PC-3 (cell line): ENCODE data around the gene IFNL4. TPM values are rescaled to one million over a fixed set of nuclear protein-coding genes. Genes with fewer than 3 reads are reported as not detected.

Experiments used
- ATAC-seq: fragments of 200-7000 bp; cut with Tn5 transposase; 2 replicates; pipeline ENCODE4 v1.9.1; 2020; ENCODE audit warnings: mild to moderate bottlenecking, moderate library complexity
- BruUV-seq: library from RNA; stranded (reverse); fragments of 400-500 nt; replicated peaks from 2 replicates; lab custom pipeline; 2021; lab: Mats Ljungman, UMichigan
- CTCF ChIA-PET: fragments of 300-600 bp; sonication (Branson Sonifier 250); formaldehyde crosslinking; loops from one replicate; lab custom pipeline; 2022; ENCODE audit warnings: antibody characterized with exemption; lab: Charles Lee
- POLR2A ChIA-PET: fragments of 300-600 bp; sonication (Branson Sonifier 250); formaldehyde crosslinking; loops from one replicate; lab custom pipeline; 2022; ENCODE audit warnings: antibody characterized with exemption; ENCODE audit not compliant: unreplicated experiment; lab: Charles Lee
- DNase-seq: peaks from one replicate; pipeline ENCODE4 v3.0.0-alpha.2; 2015
- H2AFZ ChIP-seq: fragments of 300-600 bp; sonication (generic); 2 replicates; pipeline ENCODE4 v1.6.0; 2016; ENCODE audit warnings: antibody characterized with exemption, low read length
- H3F3A ChIP-seq: fragments of 300-600 bp; sonication (generic); one replicate; pipeline ENCODE4 v1.6.0; 2017; ENCODE audit warnings: antibody characterized with exemption, low read length, control low read depth, mild to moderate bottlenecking; ENCODE audit not compliant: unreplicated experiment
- H3K27ac ChIP-seq: fragments of 300-600 bp; sonication (generic); 2 replicates; pipeline ENCODE4 v1.5.1; 2016; ENCODE audit warnings: mild to moderate bottlenecking, low read length
- H3K27me3 ChIP-seq: fragments of 300-600 bp; sonication (generic); 2 replicates; pipeline ENCODE4 v1.6.1; 2016; ENCODE audit warnings: low read length, mixed read lengths
- H3K36me3 ChIP-seq: fragments of 300-600 bp; sonication (generic); 2 replicates; pipeline ENCODE4 v1.6.1; 2016; ENCODE audit warnings: low read depth, mixed run types, low read length, mixed read lengths
- H3K4me1 ChIP-seq: fragments of 300-600 bp; sonication (generic); 2 replicates; pipeline ENCODE4 v1.5.1; 2016; ENCODE audit warnings: low read length; ENCODE audit not compliant: insufficient read depth
- H3K4me2 ChIP-seq: fragments of 300-600 bp; sonication (generic); 2 replicates; pipeline ENCODE4 v1.6.0; 2016; ENCODE audit warnings: low read length
- H3K4me3 ChIP-seq: fragments of 300-600 bp; sonication (generic); 2 replicates; pipeline ENCODE4 v1.5.1; 2016; ENCODE audit warnings: mild to moderate bottlenecking, low read length, mixed read lengths
- H3K79me2 ChIP-seq: fragments of 300-600 bp; sonication (generic); 2 replicates; pipeline ENCODE4 v1.6.1; 2017; ENCODE audit warnings: low read length, mixed read lengths
- H3K9ac ChIP-seq: fragments of 300-600 bp; sonication (generic); 2 replicates; pipeline ENCODE4 v1.6.0; 2016; ENCODE audit warnings: mild to moderate bottlenecking, low read length
- H3K9me2 ChIP-seq: fragments of 300-600 bp; sonication (generic); replicated peaks from 2 replicates; pipeline ENCODE4 v1.6.1; 2016; ENCODE audit warnings: mixed run types, low read length, mixed read lengths
- H3K9me3 ChIP-seq: fragments of 300-600 bp; sonication (generic); 2 replicates; pipeline ENCODE4 v1.6.1; 2016; ENCODE audit warnings: low read length, mixed read lengths
- H4K20me1 ChIP-seq: fragments of 300-600 bp; sonication (generic); 2 replicates; pipeline ENCODE4 v1.6.1; 2016; ENCODE audit warnings: low read length, mixed read lengths
- CTCF ChIP-seq: fragments of 300-600 bp; sonication (generic); conservative IDR thresholded peaks from 2 replicates; pipeline ENCODE4 v1.5.1; 2017; ENCODE audit warnings: antibody characterized with exemption, low read depth, mild to moderate bottlenecking, low read length
- EZH2 ChIP-seq: fragments of 300-600 bp; sonication (generic); IDR thresholded peaks from one replicate; pipeline ENCODE4 v1.6.1; 2017; ENCODE audit warnings: antibody characterized with exemption, mild to moderate bottlenecking, low read length; ENCODE audit not compliant: unreplicated experiment
- EZH2phosphoT487 ChIP-seq: fragments of 300-600 bp; sonication (generic); IDR thresholded peaks from 2 replicates; pipeline ENCODE4 v1.6.1; 2018; ENCODE audit warnings: mild to moderate bottlenecking, antibody characterized with exemption, low read length, borderline replicate concordance
- intact Hi-C: fragments of 100-400 bp; cut with micrococcal nuclease; formaldehyde crosslinking; loops from 2 replicates; pipeline ENCODE4 v1.9.0; 2023
- total RNA-seq: library from RNA; depleted of rRNA; stranded (reverse); fragments of >200 nt; gene quantifications from 2 replicates; pipeline ENCODE4 v1.2.3, GENCODE V29; 2014

The IFNL4 gene
- total RNA-seq, 1 experiment from 2014 or later = not detected

GRCh38 chr19:39240421-39240820 is 8.2 kb downstream of the IFNL4 start:
- no peak for ATAC-seq
- BruUV-seq = no TSS peak
- intact Hi-C loops = no loop called here

GRCh38 chr19:39238944-39239343 is 9.7 kb downstream of the IFNL4 start:
- no peaks in the 10 kb centered on the region for H3K9me2 ChIP-seq
- H3F3A ChIP-seq = no peaks in the 10 kb centered on the region
- ATAC-seq (no peak), DNase-seq (no peak)
- BruUV-seq = no TSS peak
- H3K36me3 ChIP-seq = no peaks in the 10 kb centered on the region
- H2AFZ ChIP-seq = no peak overlapping the region
- H4K20me1 ChIP-seq = no peaks in the 10 kb centered on the region
- no peak overlapping the region for H3K4me2 ChIP-seq
- ChIA-PET POLR2A (no interaction called here), CTCF (no interaction called here)
- H3K79me2 ChIP-seq = no peaks in the 10 kb centered on the region
- no peak overlapping the region for H3K4me3 ChIP-seq
- intact Hi-C loops = no loop called here
- H3K27ac ChIP-seq = no peak overlapping the region
- no peak overlapping the region for H3K9ac ChIP-seq
- H3K27me3 ChIP-seq = no peaks in the 10 kb centered on the region
- H3K9me3 ChIP-seq = no peaks in the 10 kb centered on the region
- no peak for TF ChIP-seq CTCF
- no peak for TF ChIP-seq EZH2
- TF ChIP-seq EZH2phosphoT487 = no peak
- H3K4me1 ChIP-seq = no peaks in the 10 kb centered on the region

More at GRCh38 chr19:39240421-39240820, 8.2 kb downstream of the IFNL4 start:
- no peak for DNase-seq
- no peaks in the 10 kb centered on the region for H3K36me3 ChIP-seq
- ChIA-PET CTCF (no interaction called here), POLR2A (no interaction called here)
- no peaks in the 10 kb centered on the region for H3K9me2 ChIP-seq
- H3K27me3 ChIP-seq = no peaks in the 10 kb centered on the region
- no peaks in the 10 kb centered on the region for H3K9me3 ChIP-seq
- no peak overlapping the region for H3K4me3 ChIP-seq
- H2AFZ ChIP-seq = no peak overlapping the region
- no peak overlapping the region for H3K9ac ChIP-seq
- H3K4me2 ChIP-seq = no peak overlapping the region
- H3K27ac ChIP-seq = no peak overlapping the region
- no peaks in the 10 kb centered on the region for H3F3A ChIP-seq
- H4K20me1 ChIP-seq = no peaks in the 10 kb centered on the region
- no peaks in the 10 kb centered on the region for H3K4me1 ChIP-seq
- H3K79me2 ChIP-seq = no peaks in the 10 kb centered on the region
- TF ChIP-seq CTCF = no peak
- no peak for TF ChIP-seq EZH2phosphoT487
- TF ChIP-seq EZH2 = no peak

GRCh38 chr19:39238209-39238608 is 10.4 kb downstream of the IFNL4 start:
- Histone ChIP-seq H3K4me2 (peak overlapping the region; percentile 28; the same call in 1 of the 2 replicates), H3K9me3 (no peaks in the 10 kb centered on the region), H3K9me2 (no peaks in the 10 kb centered on the region), H3K4me1 (no peaks in the 10 kb centered on the region), H3K27me3 (no peaks in the 10 kb centered on the region), H3K27ac (no peak overlapping the region), H3K79me2 (no peaks in the 10 kb centered on the region), H3K36me3 (no peaks in the 10 kb centered on the region), H3K4me3 (no peak overlapping the region), H3F3A (no peaks in the 10 kb centered on the region), H2AFZ (no peak overlapping the region), H3K9ac (no peak overlapping the region), H4K20me1 (no peaks in the 10 kb centered on the region)
- DNase-seq (no peak), ATAC-seq (no peak)
- ChIA-PET CTCF (no interaction called here), POLR2A (no interaction called here)
- BruUV-seq = no TSS peak
- intact Hi-C loops = no loop called here
- no peak for TF ChIP-seq EZH2
- TF ChIP-seq EZH2phosphoT487 = no peak
- no peak for TF ChIP-seq CTCF
